Activated CD4-positive, alpha-beta T cell treated with anti-CD3 and anti-CD28 coated beads for 36 hours (primary cell): Measurements from ENCODE around the gene FARS2. TPM values are rescaled to one million over a fixed set of nuclear protein-coding genes. Genes with fewer than 3 reads are reported as not detected.

Experiments
- ATAC-seq: fragments of 200-7000 bp; cut with Tn5 transposase; one replicate; pipeline ENCODE4 v1.10.0; 2021; ENCODE audit warnings: mild to moderate bottlenecking, moderate library complexity
- CTCF ChIA-PET: fragments of 350-600 bp; sonication (Branson Sonifier 250); formaldehyde crosslinking; loops from one replicate; lab custom pipeline; 2021; ENCODE audit warnings: antibody characterized with exemption; lab: Charles Lee
- POLR2A ChIA-PET: fragments of 350-600 bp; sonication (Branson Sonifier 250); formaldehyde crosslinking; loops from one replicate; lab custom pipeline; 2021; ENCODE audit warnings: antibody characterized with exemption, inconsistent platforms; lab: Charles Lee
- DNase-seq: peaks from one replicate; pipeline ENCODE4 v3.0.0-alpha.2; 2020
- H3K27ac Mint-ChIP-seq: one replicate; pipeline ENCODE4 v1.8.0; 2021; ENCODE audit warnings: mixed read lengths
- H3K27me3 Mint-ChIP-seq: one replicate; pipeline ENCODE4 v1.8.0; 2021; ENCODE audit warnings: mixed read lengths
- H3K36me3 Mint-ChIP-seq: one replicate; pipeline ENCODE4 v1.8.0; 2021; ENCODE audit warnings: low read depth, mixed read lengths
- H3K4me1 Mint-ChIP-seq: one replicate; pipeline ENCODE4 v1.8.0; 2021; ENCODE audit warnings: mixed read lengths
- H3K4me3 Mint-ChIP-seq: one replicate; pipeline ENCODE4 v1.8.0; 2021; ENCODE audit warnings: mild to moderate bottlenecking, moderate library complexity, mixed read lengths
- H3K9me3 Mint-ChIP-seq: one replicate; pipeline ENCODE4 v1.8.0; 2021; ENCODE audit warnings: low read depth, mixed read lengths
- intact Hi-C, 2 experiments: fragments of 100-400 bp; cut with DNase I in 1 of 2; cut with micrococcal nuclease in 1 of 2; formaldehyde crosslinking; loops; one replicate each; pipeline versions ENCODE4 v1.14.2 to v1.15.1; 2022 to 2024; cut with DNase I, micrococcal nuclease
- total RNA-seq, 2 experiments: library from RNA; stranded (reverse); gene quantifications; one replicate each; pipeline ENCODE4 v1.2.3, GENCODE V29; 2021

Gene FARS2
- total RNA-seq, 2 experiments from 2014 or later: 17.6 to 18.4 TPM

- H3K9me3 Mint-ChIP-seq: no peaks in the 10 kb centered on the region
- no peak for DNase-seq
- peaks cover 3% of the 10 kb centered on the region for H3K36me3 Mint-ChIP-seq
- no peak overlapping the region for H3K27ac Mint-ChIP-seq
- peaks cover 2% of the 10 kb centered on the region for H3K4me1 Mint-ChIP-seq
- ChIA-PET CTCF (no interaction called here), POLR2A (no interaction called here)
- H3K4me3 Mint-ChIP-seq: no peak overlapping the region
- H3K27me3 Mint-ChIP-seq: no peaks in the 10 kb centered on the region
- no peak for ATAC-seq
- intact Hi-C loops: no loop called here
Measured at GRCh38 chr6:5599127-5599526, 337.8 kb downstream of the FARS2 start.

- no peak for ATAC-seq
- Mint-ChIP-seq H3K4me1 (peaks cover 3% of the 10 kb centered on the region), H3K27me3 (no peaks in the 10 kb centered on the region), H3K27ac (no peak overlapping the region), H3K36me3 (no peaks in the 10 kb centered on the region), H3K4me3 (no peak overlapping the region), H3K9me3 (no peaks in the 10 kb centered on the region)
- no peak for DNase-seq
- ChIA-PET CTCF (no interaction called here), POLR2A (no interaction called here)
- intact Hi-C loops: no loop called here
Measured at GRCh38 chr6:5605937-5606336, 344.6 kb downstream of the FARS2 start.

- ChIA-PET CTCF (no interaction called here), POLR2A (no interaction called here)
- peaks cover 3% of the 10 kb centered on the region for H3K4me1 Mint-ChIP-seq
- DNase-seq (no peak), ATAC-seq (no peak)
- H3K27me3 Mint-ChIP-seq: no peaks in the 10 kb centered on the region
- no peaks in the 10 kb centered on the region for H3K9me3 Mint-ChIP-seq
- H3K4me3 Mint-ChIP-seq: no peak overlapping the region
- no peak overlapping the region for H3K27ac Mint-ChIP-seq
- intact Hi-C loops: no loop called here
- no peaks in the 10 kb centered on the region for H3K36me3 Mint-ChIP-seq
Measured at GRCh38 chr6:5606546-5606945, 345.2 kb downstream of the FARS2 start.

- Mint-ChIP-seq H3K27ac (no peak overlapping the region), H3K4me3 (no peak overlapping the region), H3K9me3 (no peaks in the 10 kb centered on the region), H3K36me3 (peaks cover 20% of the 10 kb centered on the region), H3K27me3 (no peaks in the 10 kb centered on the region), H3K4me1 (no peaks in the 10 kb centered on the region)
- ChIA-PET POLR2A (no interaction called here), CTCF (interaction anchor here (1.7 kb wide), 1 partner anchor 9 kb away, joined by 6 read pairs; no protein-coding TSS in a partner anchor)
- DNase-seq (no peak), ATAC-seq (no peak)
- intact Hi-C loops: no loop called here
Measured at GRCh38 chr6:5610640-5611039, 349.3 kb downstream of the FARS2 start.

- CTCF ChIA-PET: no interaction called here
- ATAC-seq: no peak
- H3K4me1 Mint-ChIP-seq: peaks cover 21% of the 10 kb centered on the region
Measured at GRCh38 chr6:5617179-5617578, 355.9 kb downstream of the FARS2 start.

GRCh38 chr6:5619249-5619648, 357.9 kb downstream of the FARS2 start:
- Mint-ChIP-seq H3K4me3 (no peak overlapping the region), H3K27me3 (no peaks in the 10 kb centered on the region), H3K27ac (peak overlapping the region; percentile 48), H3K36me3 (peaks cover 20% of the 10 kb centered on the region), H3K4me1 (peaks cover 25% of the 10 kb centered on the region), H3K9me3 (no peaks in the 10 kb centered on the region)
- intact Hi-C loops: no loop called here
- CTCF ChIA-PET: interaction anchor here (0.7 kb wide), 1 partner anchor 342 kb away, joined by 4 read pairs; no protein-coding TSS in a partner anchor
- DNase-seq (peak; percentile 56), ATAC-seq (peak; percentile 96)
- POLR2A ChIA-PET: no interaction called here

More at GRCh38 chr6:5617179-5617578, 355.9 kb downstream of the FARS2 start:
- intact Hi-C loops: no loop called here
- Mint-ChIP-seq H3K4me3 (no peak overlapping the region), H3K27me3 (no peaks in the 10 kb centered on the region), H3K27ac (no peak overlapping the region), H3K9me3 (no peaks in the 10 kb centered on the region), H3K36me3 (peaks cover 28% of the 10 kb centered on the region)
- DNase-seq: no peak
- POLR2A ChIA-PET: no interaction called here

- DNase-seq (no peak), ATAC-seq (no peak)
- Mint-ChIP-seq H3K9me3 (no peaks in the 10 kb centered on the region), H3K4me3 (no peak overlapping the region), H3K36me3 (peaks cover 8% of the 10 kb centered on the region), H3K27ac (no peak overlapping the region), H3K27me3 (no peaks in the 10 kb centered on the region), H3K4me1 (peaks cover 54% of the 10 kb centered on the region)
- intact Hi-C loops: no loop called here
- CTCF ChIA-PET: interaction anchor here (1.0 to 1.6 kb wide), 2 partner anchors 10 to 12 kb away, joined by 3 to 4 read pairs; no protein-coding TSS in a partner anchor
- POLR2A ChIA-PET: no interaction called here
Measured at GRCh38 chr6:5622276-5623005, 361.1 kb downstream of the FARS2 start.

GRCh38 chr6:5623769-5624168, 362.5 kb downstream of the FARS2 start:
- intact Hi-C loops: no loop called here
- peaks cover 57% of the 10 kb centered on the region for H3K4me1 Mint-ChIP-seq
- peaks cover 10% of the 10 kb centered on the region for H3K36me3 Mint-ChIP-seq
- CTCF ChIA-PET: interaction anchor here (0.6 to 0.7 kb wide), 2 partner anchors 26 to 775 kb away, joined by 3 read pairs; no protein-coding TSS in a partner anchor
- no peak for DNase-seq
- H3K27ac Mint-ChIP-seq: no peak overlapping the region
- ATAC-seq: no peak
- H3K4me3 Mint-ChIP-seq: no peak overlapping the region
- POLR2A ChIA-PET: no interaction called here
- H3K9me3 Mint-ChIP-seq: no peaks in the 10 kb centered on the region
- no peaks in the 10 kb centered on the region for H3K27me3 Mint-ChIP-seq

- H3K27me3 Mint-ChIP-seq: no peaks in the 10 kb centered on the region
- no peak for ATAC-seq
- peaks cover 54% of the 10 kb centered on the region for H3K4me1 Mint-ChIP-seq
- no peaks in the 10 kb centered on the region for H3K9me3 Mint-ChIP-seq
- H3K27ac Mint-ChIP-seq: no peak overlapping the region
- ChIA-PET POLR2A (no interaction called here), CTCF (interaction anchor here (0.7 kb wide), 2 partner anchors 26 to 275 kb away, joined by 3 read pairs; no protein-coding TSS in a partner anchor)
- DNase-seq: no peak
- H3K4me3 Mint-ChIP-seq: no peak overlapping the region
- intact Hi-C loops: no loop called here
- peaks cover 11% of the 10 kb centered on the region for H3K36me3 Mint-ChIP-seq
Measured at GRCh38 chr6:5624256-5624655, 362.9 kb downstream of the FARS2 start.

- ATAC-seq (peak; percentile 92), DNase-seq (peak; percentile 50)
- POLR2A ChIA-PET: no interaction called here
- Mint-ChIP-seq H3K36me3 (peaks cover 6% of the 10 kb centered on the region), H3K27me3 (no peaks in the 10 kb centered on the region), H3K4me1 (peaks cover 45% of the 10 kb centered on the region), H3K27ac (peak overlapping the region; percentile 30), H3K9me3 (no peaks in the 10 kb centered on the region), H3K4me3 (peak overlapping the region; percentile 29)
- intact Hi-C loops: no loop called here
- CTCF ChIA-PET: interaction anchor here (0.5 kb wide), 1 partner anchor 352 kb away, joined by 3 read pairs; no protein-coding TSS in a partner anchor
Measured at GRCh38 chr6:5626727-5627426, 365.6 kb downstream of the FARS2 start.

- Mint-ChIP-seq H3K36me3 (peaks cover 11% of the 10 kb centered on the region), H3K9me3 (no peaks in the 10 kb centered on the region)
- CTCF ChIA-PET: interaction anchor here (0.6 kb wide), 1 partner anchor 37 kb away, joined by 3 read pairs; no protein-coding TSS in a partner anchor
Measured at GRCh38 chr6:5630636-5631035, 369.3 kb downstream of the FARS2 start.

More at GRCh38 chr6:5630636-5631035, 369.3 kb downstream of the FARS2 start:
- Mint-ChIP-seq H3K4me1 (peaks cover 34% of the 10 kb centered on the region), H3K27me3 (no peaks in the 10 kb centered on the region), H3K4me3 (no peak overlapping the region), H3K27ac (no peak overlapping the region)
- POLR2A ChIA-PET: no interaction called here
- no peak for DNase-seq
- intact Hi-C loops: no loop called here
- no peak for ATAC-seq
